ENCODE data around the gene SWAP70.

SWAP70 gene

DNA sequence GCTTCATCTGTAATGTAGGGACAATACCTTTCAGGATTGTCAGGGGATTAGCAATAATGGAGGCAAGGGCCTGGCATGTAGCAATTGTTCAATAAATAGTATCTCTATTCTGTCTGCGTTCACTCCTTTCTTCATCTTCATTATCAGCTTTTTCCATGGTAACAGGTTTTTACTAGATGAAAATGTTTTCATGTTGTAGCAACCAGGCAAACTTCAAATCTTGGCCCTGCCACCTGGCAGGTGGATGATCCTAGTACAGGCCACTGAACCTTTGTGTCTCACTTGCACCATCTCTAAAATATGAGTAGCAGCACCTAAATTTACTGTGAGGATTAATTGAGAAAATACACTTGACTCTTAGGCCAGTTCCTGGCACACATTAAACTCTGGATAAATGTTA, 83.4 kb downstream of the SWAP70 start:
- Mint-ChIP-seq H3K9me3 (no peaks in the 10 kb centered on the region), H3K4me1 (peaks cover 5% of the 10 kb centered on the region), H3K36me3 (ENCODE audit: low read depth) (peaks cover 23% of the 10 kb centered on the region), H3K27me3 (ENCODE audit: low read depth) (no peaks in the 10 kb centered on the region), H3K4me3 (no peak overlapping the region), H3K27ac (no peak overlapping the region)
- TF ChIP-seq, protein P1, sequence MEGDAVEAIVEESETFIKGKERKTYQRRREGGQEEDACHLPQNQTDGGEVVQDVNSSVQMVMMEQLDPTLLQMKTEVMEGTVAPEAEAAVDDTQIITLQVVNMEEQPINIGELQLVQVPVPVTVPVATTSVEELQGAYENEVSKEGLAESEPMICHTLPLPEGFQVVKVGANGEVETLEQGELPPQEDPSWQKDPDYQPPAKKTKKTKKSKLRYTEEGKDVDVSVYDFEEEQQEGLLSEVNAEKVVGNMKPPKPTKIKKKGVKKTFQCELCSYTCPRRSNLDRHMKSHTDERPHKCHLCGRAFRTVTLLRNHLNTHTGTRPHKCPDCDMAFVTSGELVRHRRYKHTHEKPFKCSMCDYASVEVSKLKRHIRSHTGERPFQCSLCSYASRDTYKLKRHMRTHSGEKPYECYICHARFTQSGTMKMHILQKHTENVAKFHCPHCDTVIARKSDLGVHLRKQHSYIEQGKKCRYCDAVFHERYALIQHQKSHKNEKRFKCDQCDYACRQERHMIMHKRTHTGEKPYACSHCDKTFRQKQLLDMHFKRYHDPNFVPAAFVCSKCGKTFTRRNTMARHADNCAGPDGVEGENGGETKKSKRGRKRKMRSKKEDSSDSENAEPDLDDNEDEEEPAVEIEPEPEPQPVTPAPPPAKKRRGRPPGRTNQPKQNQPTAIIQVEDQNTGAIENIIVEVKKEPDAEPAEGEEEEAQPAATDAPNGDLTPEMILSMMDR (IDR thresholded peaks at IDR 0.05; ENCODE audit: unreplicated experiment in 3 of 3): no peak

- Mint-ChIP-seq H3K4me3 (no peak overlapping the region), H3K4me1 (peaks cover 5% of the 10 kb centered on the region), H3K9me3 (no peaks in the 10 kb centered on the region), H3K27me3 (ENCODE audit: low read depth) (no peaks in the 10 kb centered on the region), H3K36me3 (ENCODE audit: low read depth) (peaks cover 20% of the 10 kb centered on the region), H3K27ac (no peak overlapping the region)
- TF ChIP-seq, protein P1 (IDR thresholded peaks at IDR 0.05; ENCODE audit: unreplicated experiment in 3 of 3): no peak
Measured at GRCh38 chr11:9747828-9748227, 84.0 kb downstream of the SWAP70 start.

DNA sequence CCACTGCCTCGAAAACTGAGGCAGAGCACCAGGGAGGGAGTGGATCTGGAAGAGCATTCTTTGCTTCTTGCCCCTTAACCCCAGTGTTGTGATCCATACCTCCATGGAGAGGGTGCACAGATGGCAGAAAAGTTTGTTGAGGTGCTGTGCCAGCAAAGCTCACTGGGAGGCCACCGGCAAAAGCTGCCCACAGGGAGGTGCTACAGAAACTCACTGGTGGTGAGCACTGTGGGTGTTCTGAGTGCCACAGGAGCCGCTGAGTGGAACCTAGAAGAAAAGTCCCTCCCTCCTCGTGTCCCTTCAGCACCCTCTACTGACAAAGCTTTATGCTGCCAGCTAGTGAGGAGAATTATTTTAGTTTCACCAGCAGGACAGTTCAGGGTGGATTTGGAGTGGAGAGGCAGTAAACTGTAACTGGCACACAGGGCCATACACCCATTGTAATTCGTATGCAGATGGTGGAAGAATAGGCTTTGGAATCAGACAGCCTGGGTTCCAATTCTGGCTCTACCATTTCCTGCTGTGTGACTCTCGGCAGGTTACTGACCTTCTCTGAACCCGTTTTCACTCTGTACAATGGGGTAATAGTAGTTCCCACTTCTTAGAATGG, 84.6 kb downstream of the SWAP70 start:
- Mint-ChIP-seq H3K36me3 (ENCODE audit: low read depth) (peaks cover 20% of the 10 kb centered on the region), H3K27me3 (ENCODE audit: low read depth) (no peaks in the 10 kb centered on the region), H3K4me1 (peaks cover 5% of the 10 kb centered on the region), H3K9me3 (no peaks in the 10 kb centered on the region), H3K27ac (no peak overlapping the region), H3K4me3 (no peak overlapping the region)
- TF ChIP-seq, protein P1 (IDR thresholded peaks at IDR 0.05; ENCODE audit: unreplicated experiment in 3 of 3): peak; percentile 62 to 69 (median 65)

DNA sequence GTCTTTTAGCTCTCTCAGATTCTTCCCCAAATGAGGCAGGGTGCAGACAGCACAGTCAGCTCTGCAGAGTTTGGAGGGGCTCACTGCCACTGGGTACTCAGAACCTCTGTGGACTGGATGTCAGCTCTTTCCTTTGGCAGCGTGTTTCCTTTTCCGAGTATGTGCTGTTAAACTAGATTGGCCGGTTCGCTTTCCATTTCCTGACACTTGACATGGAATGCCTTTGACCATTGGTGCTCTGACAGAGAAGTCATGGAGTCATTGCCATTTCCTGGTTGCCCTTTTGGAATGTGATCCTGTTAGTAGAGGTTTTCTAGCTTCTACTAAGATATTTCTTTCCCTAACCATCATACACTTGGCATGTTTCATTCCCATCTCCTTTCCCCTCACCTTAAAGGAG, 86.7 kb downstream of the SWAP70 start:
- no peak overlapping the region for H3K4me3 Mint-ChIP-seq
- H3K36me3 Mint-ChIP-seq (ENCODE audit: low read depth): peaks cover 20% of the 10 kb centered on the region
- no peaks in the 10 kb centered on the region for H3K4me1 Mint-ChIP-seq
- no peak overlapping the region for H3K27ac Mint-ChIP-seq
- H3K9me3 Mint-ChIP-seq: no peaks in the 10 kb centered on the region
- TF ChIP-seq, protein P1 (IDR thresholded peaks at IDR 0.05; ENCODE audit: unreplicated experiment in 3 of 3): no peak
- H3K27me3 Mint-ChIP-seq (ENCODE audit: low read depth): no peaks in the 10 kb centered on the region

GRCh38 chr11:9752091-9752490, 88.2 kb downstream of the SWAP70 start:
- peaks cover 20% of the 10 kb centered on the region for H3K36me3 Mint-ChIP-seq (ENCODE audit: low read depth)
- H3K27ac Mint-ChIP-seq: no peak overlapping the region
- TF ChIP-seq, protein P1 (IDR thresholded peaks at IDR 0.05; ENCODE audit: unreplicated experiment in 3 of 3): no peak
- no peak overlapping the region for H3K4me3 Mint-ChIP-seq
- H3K9me3 Mint-ChIP-seq: no peaks in the 10 kb centered on the region
- peaks cover 4% of the 10 kb centered on the region for H3K27me3 Mint-ChIP-seq (ENCODE audit: low read depth)
- H3K4me1 Mint-ChIP-seq: no peaks in the 10 kb centered on the region

DNA sequence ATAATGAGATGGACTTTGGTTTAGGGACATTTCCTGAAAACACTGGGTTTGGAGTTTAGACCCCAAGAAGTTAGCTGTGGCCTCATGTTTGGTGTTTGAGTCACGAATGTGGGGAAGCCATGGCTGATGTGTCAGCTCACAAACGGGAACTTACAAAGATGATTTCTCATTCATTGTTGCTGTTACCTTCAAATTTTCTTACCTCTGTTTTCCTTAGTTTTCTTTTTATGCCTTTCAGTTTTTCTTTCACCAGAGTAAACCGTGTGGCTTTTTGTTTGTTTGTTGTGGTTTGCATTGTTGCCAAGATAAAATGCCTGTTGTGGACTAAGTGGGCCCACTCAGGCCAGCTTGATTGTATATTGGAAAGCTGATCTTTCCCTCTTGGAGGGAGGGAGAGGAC, 89.1 kb downstream of the SWAP70 start:
- no peak overlapping the region for H3K27ac Mint-ChIP-seq
- H3K9me3 Mint-ChIP-seq: no peaks in the 10 kb centered on the region
- H3K36me3 Mint-ChIP-seq (ENCODE audit: low read depth): peaks cover 19% of the 10 kb centered on the region
- TF ChIP-seq, protein P1 (IDR thresholded peaks at IDR 0.05; ENCODE audit: unreplicated experiment in 3 of 3): no peak
- no peak overlapping the region for H3K4me3 Mint-ChIP-seq
- peaks cover 4% of the 10 kb centered on the region for H3K27me3 Mint-ChIP-seq (ENCODE audit: low read depth)
- H3K4me1 Mint-ChIP-seq: no peaks in the 10 kb centered on the region

Data from nephron (organoid).